HL-60 (cell line): ENCODE data around the gene TBC1D20.

ENCODE experiments used
- POLR2AphosphoS5 ChIP-seq: IDR thresholded peaks from 2 replicates; pipeline ENCODE4 v1.6.1; 2012; ENCODE audit warnings: low read depth
- TF ChIP-seq, protein P1 (sequence below): IDR thresholded peaks from one replicate; pipeline ENCODE4 v1.5.1; 2011; ENCODE audit warnings: low read length, control low read depth, inconsistent platforms; ENCODE audit not compliant: insufficient read depth
- TF ChIP-seq, protein P2 (sequence below): IDR thresholded peaks from 2 replicates; pipeline ENCODE4 v1.6.1; 2012; ENCODE audit warnings: low read depth; ENCODE audit not compliant: insufficient replicate concordance

DNA sequence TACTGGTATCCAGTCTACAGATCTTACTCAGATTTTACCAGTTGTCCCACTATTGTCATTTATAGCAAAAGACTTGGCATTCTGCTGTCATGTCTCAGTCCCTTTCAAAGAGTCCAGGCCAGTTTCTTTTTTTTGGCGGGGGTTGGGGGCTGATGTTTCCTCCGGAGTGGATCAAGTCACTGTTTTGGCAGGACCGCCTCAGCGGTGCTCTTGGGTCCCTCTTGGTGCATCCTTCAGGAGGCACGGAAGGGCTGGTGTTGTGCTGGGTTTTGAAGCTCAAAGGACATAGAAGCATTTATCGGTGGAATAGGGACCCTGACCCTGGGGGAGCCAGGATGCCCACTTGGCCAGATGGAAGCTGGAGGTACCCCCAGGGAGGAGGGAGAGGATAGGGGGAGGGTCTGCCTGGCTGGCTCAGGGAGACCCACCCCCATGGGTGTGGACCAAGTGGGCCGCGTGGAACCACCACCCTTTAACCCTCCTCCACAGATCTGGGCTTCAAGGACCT, 43.4 kb downstream of the TBC1D20 start:
- TF ChIP-seq, protein P1, sequence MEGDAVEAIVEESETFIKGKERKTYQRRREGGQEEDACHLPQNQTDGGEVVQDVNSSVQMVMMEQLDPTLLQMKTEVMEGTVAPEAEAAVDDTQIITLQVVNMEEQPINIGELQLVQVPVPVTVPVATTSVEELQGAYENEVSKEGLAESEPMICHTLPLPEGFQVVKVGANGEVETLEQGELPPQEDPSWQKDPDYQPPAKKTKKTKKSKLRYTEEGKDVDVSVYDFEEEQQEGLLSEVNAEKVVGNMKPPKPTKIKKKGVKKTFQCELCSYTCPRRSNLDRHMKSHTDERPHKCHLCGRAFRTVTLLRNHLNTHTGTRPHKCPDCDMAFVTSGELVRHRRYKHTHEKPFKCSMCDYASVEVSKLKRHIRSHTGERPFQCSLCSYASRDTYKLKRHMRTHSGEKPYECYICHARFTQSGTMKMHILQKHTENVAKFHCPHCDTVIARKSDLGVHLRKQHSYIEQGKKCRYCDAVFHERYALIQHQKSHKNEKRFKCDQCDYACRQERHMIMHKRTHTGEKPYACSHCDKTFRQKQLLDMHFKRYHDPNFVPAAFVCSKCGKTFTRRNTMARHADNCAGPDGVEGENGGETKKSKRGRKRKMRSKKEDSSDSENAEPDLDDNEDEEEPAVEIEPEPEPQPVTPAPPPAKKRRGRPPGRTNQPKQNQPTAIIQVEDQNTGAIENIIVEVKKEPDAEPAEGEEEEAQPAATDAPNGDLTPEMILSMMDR = no peak
- TF ChIP-seq POLR2AphosphoS5 = no peak
- TF ChIP-seq, protein P2, sequence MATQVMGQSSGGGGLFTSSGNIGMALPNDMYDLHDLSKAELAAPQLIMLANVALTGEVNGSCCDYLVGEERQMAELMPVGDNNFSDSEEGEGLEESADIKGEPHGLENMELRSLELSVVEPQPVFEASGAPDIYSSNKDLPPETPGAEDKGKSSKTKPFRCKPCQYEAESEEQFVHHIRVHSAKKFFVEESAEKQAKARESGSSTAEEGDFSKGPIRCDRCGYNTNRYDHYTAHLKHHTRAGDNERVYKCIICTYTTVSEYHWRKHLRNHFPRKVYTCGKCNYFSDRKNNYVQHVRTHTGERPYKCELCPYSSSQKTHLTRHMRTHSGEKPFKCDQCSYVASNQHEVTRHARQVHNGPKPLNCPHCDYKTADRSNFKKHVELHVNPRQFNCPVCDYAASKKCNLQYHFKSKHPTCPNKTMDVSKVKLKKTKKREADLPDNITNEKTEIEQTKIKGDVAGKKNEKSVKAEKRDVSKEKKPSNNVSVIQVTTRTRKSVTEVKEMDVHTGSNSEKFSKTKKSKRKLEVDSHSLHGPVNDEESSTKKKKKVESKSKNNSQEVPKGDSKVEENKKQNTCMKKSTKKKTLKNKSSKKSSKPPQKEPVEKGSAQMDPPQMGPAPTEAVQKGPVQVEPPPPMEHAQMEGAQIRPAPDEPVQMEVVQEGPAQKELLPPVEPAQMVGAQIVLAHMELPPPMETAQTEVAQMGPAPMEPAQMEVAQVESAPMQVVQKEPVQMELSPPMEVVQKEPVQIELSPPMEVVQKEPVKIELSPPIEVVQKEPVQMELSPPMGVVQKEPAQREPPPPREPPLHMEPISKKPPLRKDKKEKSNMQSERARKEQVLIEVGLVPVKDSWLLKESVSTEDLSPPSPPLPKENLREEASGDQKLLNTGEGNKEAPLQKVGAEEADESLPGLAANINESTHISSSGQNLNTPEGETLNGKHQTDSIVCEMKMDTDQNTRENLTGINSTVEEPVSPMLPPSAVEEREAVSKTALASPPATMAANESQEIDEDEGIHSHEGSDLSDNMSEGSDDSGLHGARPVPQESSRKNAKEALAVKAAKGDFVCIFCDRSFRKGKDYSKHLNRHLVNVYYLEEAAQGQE = no peak
